Measurements from ENCODE around the gene ADARB2. TPM values are rescaled to one million over a fixed set of nuclear protein-coding genes. Genes with fewer than 3 reads are reported as not detected.
"Not testable (repeated sequence)": the region's sequence is repeated elsewhere in the genome, so short reads cannot be mapped to it uniquely, and the experiment has no call there.

Gene ADARB2
- total and polyA plus RNA-seq, 4 donors: 0.22 to 1.3 (median 0.55) TPM

DNA sequence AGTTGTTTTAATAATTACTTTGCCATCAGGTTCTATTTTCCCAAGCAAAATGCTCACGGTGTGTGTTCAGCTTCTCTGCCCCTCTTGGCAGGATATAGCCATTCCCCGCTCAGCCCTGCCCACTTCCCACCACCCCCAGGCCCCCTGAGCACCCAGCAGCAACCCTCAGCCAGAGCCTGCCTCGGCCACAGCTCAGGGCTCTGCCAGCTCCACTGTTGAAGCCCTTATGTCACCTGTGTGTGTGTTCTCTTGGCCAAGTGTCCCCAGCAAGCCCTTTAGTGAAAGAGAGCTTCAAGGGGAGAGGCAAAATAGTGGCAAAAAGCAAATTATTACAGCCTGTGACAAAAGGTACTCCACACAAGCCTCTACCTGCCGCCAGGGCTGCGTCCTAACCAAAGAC lies 275.3 kb downstream of the ADARB2 start:
- 60 to 65% methylated on average over 5 of the region's 5 CpGs for WGBS, 2 donors

DNA sequence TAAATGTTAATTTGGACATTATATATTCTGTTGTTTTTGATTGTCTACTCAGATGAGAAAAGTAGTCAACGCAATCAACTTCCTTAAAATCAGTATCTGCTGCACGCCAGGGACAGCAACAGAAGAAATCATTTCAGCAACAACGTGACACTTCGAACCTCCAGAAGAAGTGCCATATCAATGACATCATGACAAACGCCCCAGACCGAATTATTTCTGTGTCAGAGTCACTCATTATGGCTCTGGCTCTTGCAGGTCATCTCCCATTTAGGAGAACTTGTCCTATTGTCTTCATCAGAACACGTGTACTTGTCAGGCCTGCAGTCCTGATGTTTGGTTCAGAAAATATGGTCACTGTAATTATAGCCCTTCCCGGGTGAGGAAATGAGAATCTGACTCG lies 276.3 kb downstream of the ADARB2 start:
- no peak overlapping the region for H3K4me3 ChIP-seq
- H3K4me1 ChIP-seq (ENCODE audit: control insufficient read depth in 5 of 5, insufficient read depth in 5 of 5, low read length in 5 of 5): peaks cover 0 to 7% (median 0%) of the 10 kb centered on the region in 5 donors
- peaks cover 0 to 2% (median 0%) of the 10 kb centered on the region in 4 donors for H3K9me3 ChIP-seq (ENCODE audit: control insufficient read depth in 4 of 4, insufficient read depth in 3 of 4, low read length in 3 of 4)
- TF ChIP-seq, protein P1, sequence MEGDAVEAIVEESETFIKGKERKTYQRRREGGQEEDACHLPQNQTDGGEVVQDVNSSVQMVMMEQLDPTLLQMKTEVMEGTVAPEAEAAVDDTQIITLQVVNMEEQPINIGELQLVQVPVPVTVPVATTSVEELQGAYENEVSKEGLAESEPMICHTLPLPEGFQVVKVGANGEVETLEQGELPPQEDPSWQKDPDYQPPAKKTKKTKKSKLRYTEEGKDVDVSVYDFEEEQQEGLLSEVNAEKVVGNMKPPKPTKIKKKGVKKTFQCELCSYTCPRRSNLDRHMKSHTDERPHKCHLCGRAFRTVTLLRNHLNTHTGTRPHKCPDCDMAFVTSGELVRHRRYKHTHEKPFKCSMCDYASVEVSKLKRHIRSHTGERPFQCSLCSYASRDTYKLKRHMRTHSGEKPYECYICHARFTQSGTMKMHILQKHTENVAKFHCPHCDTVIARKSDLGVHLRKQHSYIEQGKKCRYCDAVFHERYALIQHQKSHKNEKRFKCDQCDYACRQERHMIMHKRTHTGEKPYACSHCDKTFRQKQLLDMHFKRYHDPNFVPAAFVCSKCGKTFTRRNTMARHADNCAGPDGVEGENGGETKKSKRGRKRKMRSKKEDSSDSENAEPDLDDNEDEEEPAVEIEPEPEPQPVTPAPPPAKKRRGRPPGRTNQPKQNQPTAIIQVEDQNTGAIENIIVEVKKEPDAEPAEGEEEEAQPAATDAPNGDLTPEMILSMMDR (IDR thresholded peaks at IDR 0.05; ENCODE audit: control extremely low read depth, extremely low read depth): no peak
- H3K27ac ChIP-seq (ENCODE audit: low read depth in 1 of 2, low read length in 1 of 2): no peak overlapping the region
- 60 to 67% methylated on average over 9 of the region's 9 CpGs for WGBS, 2 donors
- H3K36me3 ChIP-seq (ENCODE audit: control insufficient read depth in 4 of 4, insufficient read depth in 4 of 4, low read length in 4 of 4): no peaks in the 10 kb centered on the region
- no peak for DNase-seq
- H3K27me3 ChIP-seq (ENCODE audit: control insufficient read depth in 3 of 3, insufficient read depth in 3 of 3, low read length in 2 of 3): peaks cover 0 to 2% (median 0%) of the 10 kb centered on the region in 3 donors
- ATAC-seq (ENCODE audit: insufficient read depth, low FRiP score): no peak
- no peak overlapping the region for H3K9ac ChIP-seq (ENCODE audit: insufficient read depth in 1 of 2, low read length in 2 of 2)

More for the DNA sequence above, 275.3 kb downstream of the ADARB2 start:
- Histone ChIP-seq H3K4me3 (no peak overlapping the region), H3K9ac (ENCODE audit: insufficient read depth in 1 of 2, low read length in 2 of 2) (no peak overlapping the region), H3K36me3 (ENCODE audit: control insufficient read depth in 4 of 4, insufficient read depth in 4 of 4, low read length in 4 of 4) (no peaks in the 10 kb centered on the region), H3K4me1 (ENCODE audit: control insufficient read depth in 5 of 5, insufficient read depth in 5 of 5, low read length in 5 of 5) (peaks cover 0 to 7% (median 0%) of the 10 kb centered on the region in 5 donors), H3K9me3 (ENCODE audit: control insufficient read depth in 4 of 4, insufficient read depth in 3 of 4, low read length in 3 of 4) (peaks cover 0 to 2% (median 0%) of the 10 kb centered on the region in 4 donors), H3K27me3 (ENCODE audit: control insufficient read depth in 3 of 3, insufficient read depth in 3 of 3, low read length in 2 of 3) (peaks cover 0 to 2% (median 0%) of the 10 kb centered on the region in 3 donors), H3K27ac (ENCODE audit: low read depth in 1 of 2, low read length in 1 of 2) (no peak overlapping the region)
- ATAC-seq (ENCODE audit: insufficient read depth, low FRiP score) (no peak), DNase-seq (no peak)
- TF ChIP-seq, protein P1 (IDR thresholded peaks at IDR 0.05; ENCODE audit: control extremely low read depth, extremely low read depth): no peak

DNA sequence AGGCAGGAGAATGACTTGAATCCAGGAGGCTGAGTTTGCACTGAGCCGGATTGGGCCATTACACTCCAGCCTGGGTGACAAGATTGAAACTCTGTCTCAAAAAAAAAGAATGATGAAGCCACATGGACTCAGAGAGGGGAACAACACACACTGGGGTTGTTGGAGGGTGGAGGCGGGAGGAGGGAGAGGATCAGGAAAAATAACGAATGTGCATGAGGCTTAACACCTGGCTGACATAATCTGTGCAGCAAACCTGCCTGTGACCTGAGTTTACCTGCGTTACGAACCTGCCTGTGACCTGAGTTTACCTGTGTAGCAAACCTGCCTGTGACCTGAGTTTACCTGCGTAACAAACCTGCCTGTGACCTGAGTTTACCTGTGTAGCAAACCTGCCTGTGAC lies 277.7 kb downstream of the ADARB2 start:
- H3K9me3 ChIP-seq (ENCODE audit: control insufficient read depth in 4 of 4, insufficient read depth in 3 of 4, low read length in 3 of 4); H3K27ac ChIP-seq (ENCODE audit: low read depth in 1 of 2, low read length in 1 of 2); H3K36me3 ChIP-seq (ENCODE audit: control insufficient read depth in 4 of 4, insufficient read depth in 4 of 4, low read length in 4 of 4); H3K4me1 ChIP-seq (ENCODE audit: control insufficient read depth in 5 of 5, insufficient read depth in 5 of 5, low read length in 5 of 5); H3K27me3 ChIP-seq (ENCODE audit: control insufficient read depth in 3 of 3, insufficient read depth in 3 of 3, low read length in 2 of 3); DNase-seq; H3K9ac ChIP-seq (ENCODE audit: insufficient read depth in 1 of 2, low read length in 2 of 2); H3K4me3 ChIP-seq; ATAC-seq (ENCODE audit: insufficient read depth, low FRiP score): not testable (repeated sequence)
- 69 to 84% methylated on average over 5 to 6 of the region's 6 CpGs for WGBS, 2 donors

DNA sequence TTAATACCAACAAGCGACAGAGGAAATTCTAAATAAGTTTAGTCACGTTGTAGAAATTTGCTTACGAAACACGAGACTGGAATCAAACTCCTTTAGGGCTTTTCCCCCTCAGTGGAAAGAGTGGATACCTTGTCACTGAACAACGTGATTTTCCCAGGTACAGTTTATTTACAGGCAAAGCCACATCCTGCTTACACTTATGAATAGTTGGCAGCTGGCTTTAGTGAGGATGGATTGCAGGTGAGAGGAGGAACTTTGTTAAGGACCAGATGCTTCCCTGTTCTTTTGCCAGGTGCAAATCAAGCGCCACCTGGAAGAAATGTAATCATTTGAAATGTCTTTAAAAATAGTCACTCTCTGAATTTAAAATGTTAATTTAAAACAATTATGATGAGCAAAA lies 282.4 kb downstream of the ADARB2 start:
- Histone ChIP-seq H3K27me3 (ENCODE audit: control insufficient read depth in 3 of 3, insufficient read depth in 3 of 3, low read length in 2 of 3) (peaks cover 0 to 2% (median 0%) of the 10 kb centered on the region in 3 donors), H3K4me1 (ENCODE audit: control insufficient read depth in 5 of 5, insufficient read depth in 5 of 5, low read length in 5 of 5) (peaks cover 0 to 21% (median 5%) of the 10 kb centered on the region in 5 donors), H3K36me3 (ENCODE audit: control insufficient read depth in 4 of 4, insufficient read depth in 4 of 4, low read length in 4 of 4) (no peaks in the 10 kb centered on the region), H3K9me3 (ENCODE audit: control insufficient read depth in 4 of 4, insufficient read depth in 3 of 4, low read length in 3 of 4) (peaks cover 0 to under 1% (median 0%) of the 10 kb centered on the region in 4 donors), H3K27ac (ENCODE audit: low read depth in 1 of 2, low read length in 1 of 2) (no peak overlapping the region), H3K4me3 (no peak overlapping the region), H3K9ac (ENCODE audit: insufficient read depth in 1 of 2, low read length in 2 of 2) (no peak overlapping the region)
- 64 to 75% methylated on average over 6 of the region's 6 CpGs for WGBS, 2 donors
- DNase-seq (no peak), ATAC-seq (ENCODE audit: insufficient read depth, low FRiP score) (no peak)
- TF ChIP-seq, protein P1 (IDR thresholded peaks at IDR 0.05; ENCODE audit: control extremely low read depth, extremely low read depth): no peak
